ENCODE results near the gene ALDH3A2. TPM values are rescaled to one million over a fixed set of nuclear protein-coding genes. Genes with fewer than 3 reads are reported as not detected.
A peak's percentile ranks its signal among the peaks of the same experiment; 100 is the strongest.

The ALDH3A2 gene
- total and polyA plus RNA-seq, 8 donors: 26.8 to 236 (median 106) TPM

GRCh38 chr17:19718041-19718612, 69.6 kb downstream of the ALDH3A2 start:
- no peak for DNase-seq
- no peak overlapping the region for H3K27ac ChIP-seq

GRCh38 chr17:19718613-19719354, 70.2 kb downstream of the ALDH3A2 start:
- Histone ChIP-seq H3K36me3 (no peaks in the 10 kb centered on the region), H3K27me3 (no peaks in the 10 kb centered on the region), H3K4me3 (no peak overlapping the region), H3K4me1 (peaks cover 8 to 35% (median 22%) of the 10 kb centered on the region in 4 donors), H3K27ac (no peak overlapping the region), H3K9me3 (no peaks in the 10 kb centered on the region)
- no peak for DNase-seq
- intact Hi-C loops (cut with DNase I; ENCODE audit: low total_unique reads): no loop called here
- 78 to 93% (median 85%) methylated on average over 18 of the region's 18 CpGs for WGBS, 5 donors
- TF ChIP-seq POLR2A (IDR thresholded peaks at IDR 0.05) (no peak), CTCF (IDR thresholded peaks at IDR 0.05) (no peak), EP300 (IDR thresholded peaks at IDR 0.05) (no peak), POLR2AphosphoS5 (IDR thresholded peaks at IDR 0.05) (no peak)

More at GRCh38 chr17:19718041-19718612, 69.6 kb downstream of the ALDH3A2 start:
- no peaks in the 10 kb centered on the region for H3K27me3 ChIP-seq
- H3K4me1 ChIP-seq: peaks cover 8 to 35% (median 22%) of the 10 kb centered on the region in 4 donors
- H3K36me3 ChIP-seq: no peaks in the 10 kb centered on the region
- intact Hi-C loops (cut with DNase I; ENCODE audit: low total_unique reads): no loop called here
- no peak overlapping the region for H3K4me3 ChIP-seq
- 83 to 90% (median 88%) methylated on average over 10 to 12 of the region's 12 CpGs for WGBS, 5 donors
- no peaks in the 10 kb centered on the region for H3K9me3 ChIP-seq
- TF ChIP-seq EP300 (IDR thresholded peaks at IDR 0.05) (no peak), CTCF (IDR thresholded peaks at IDR 0.05) (no peak), POLR2AphosphoS5 (IDR thresholded peaks at IDR 0.05) (no peak), POLR2A (IDR thresholded peaks at IDR 0.05) (no peak)

- 88 to 96% (median 91%) methylated on average over 23 of the region's 23 CpGs for WGBS, 5 donors
- Histone ChIP-seq H3K4me1 (peaks cover 16 to 38% (median 29%) of the 10 kb centered on the region in 4 donors), H3K27ac (peak overlapping the region in 2 of 5 donors; percentile 11 to 50), H3K36me3 (no peaks in the 10 kb centered on the region), H3K4me3 (no peak overlapping the region), H3K9me3 (no peaks in the 10 kb centered on the region), H3K27me3 (no peaks in the 10 kb centered on the region)
- peak in 1 of 2 donors; percentile 53 for DNase-seq
- TF ChIP-seq POLR2A (IDR thresholded peaks at IDR 0.05): no peak
- peak in 1 of 3 donors; percentile 31 for TF ChIP-seq POLR2AphosphoS5 (IDR thresholded peaks at IDR 0.05)
- intact Hi-C loops (cut with DNase I; ENCODE audit: low total_unique reads): no loop called here
These were observed 71.0 kb downstream of the ALDH3A2 start for GRCh38 chr17:19719355-19720209.

GRCh38 chr17:19720210-19720475, 71.6 kb downstream of the ALDH3A2 start:
- TF ChIP-seq CTCF (IDR thresholded peaks at IDR 0.05) (no peak), POLR2AphosphoS5 (IDR thresholded peaks at IDR 0.05) (no peak), POLR2A (IDR thresholded peaks at IDR 0.05) (no peak), EP300 (IDR thresholded peaks at IDR 0.05) (no peak)
- intact Hi-C loops (cut with DNase I; ENCODE audit: low total_unique reads): no loop called here
- Histone ChIP-seq H3K4me1 (peaks cover 22 to 44% (median 32%) of the 10 kb centered on the region in 4 donors), H3K27me3 (no peaks in the 10 kb centered on the region), H3K36me3 (no peaks in the 10 kb centered on the region), H3K9me3 (no peaks in the 10 kb centered on the region), H3K4me3 (no peak overlapping the region), H3K27ac (peak overlapping the region in 1 of 5 donors; percentile 50)
- WGBS, 5 donors: 69 to 83% (median 77%) methylated on average over 5 of the region's 5 CpGs
- no peak for DNase-seq

Measured in stomach (tissue), 9 donors.